Osteoblast (primary cell): ENCODE data around the gene HIPK4. TPM values are rescaled to one million over a fixed set of nuclear protein-coding genes. Genes with fewer than 3 reads are reported as not detected.

Source experiments
- DNase-seq: peaks from one replicate; pipeline ENCODE4 v3.0.0; 2011; ENCODE audit warnings: low spot score, mixed read lengths; ENCODE audit not compliant: insufficient read length; ENCODE audit errors: missing footprints
- H2AFZ ChIP-seq: 2 replicates; pipeline ENCODE4 v1.6.0; 2011; ENCODE audit warnings: mild to moderate bottlenecking, low read length
- H3K27ac ChIP-seq: 2 replicates; pipeline ENCODE4 v1.5.1; 2011; ENCODE audit warnings: mild to moderate bottlenecking, low read depth, low read length, moderate library complexity
- H3K27me3 ChIP-seq: 2 replicates; pipeline ENCODE4 v1.6.0; 2012; ENCODE audit warnings: mild to moderate bottlenecking, control low read depth, inconsistent platforms, low read length, moderate library complexity; ENCODE audit not compliant: insufficient read depth
- H3K36me3 ChIP-seq: 2 replicates; pipeline ENCODE4 v1.5.1; 2011; ENCODE audit warnings: mild to moderate bottlenecking, low read length, control low read depth, moderate library complexity; ENCODE audit not compliant: insufficient read depth
- H3K4me1 ChIP-seq: 2 replicates; pipeline ENCODE4 v1.5.1; 2011; ENCODE audit warnings: mild to moderate bottlenecking, low read length, control low read depth, moderate library complexity; ENCODE audit not compliant: insufficient read depth
- H3K4me2 ChIP-seq: 2 replicates; pipeline ENCODE4 v1.6.0; 2011; ENCODE audit warnings: mild to moderate bottlenecking, low read length; ENCODE audit not compliant: insufficient read depth
- H3K4me3 ChIP-seq: fragments of 200-600 bp; sonication (generic); 3 replicates; pipeline ENCODE4 v1.5.1; 2012; ENCODE audit warnings: mild to moderate bottlenecking, low read length, inconsistent platforms; ENCODE audit not compliant: insufficient read depth
- H3K79me2 ChIP-seq: 2 replicates; pipeline ENCODE4 v1.6.0; 2012; ENCODE audit warnings: mild to moderate bottlenecking, low read length, control low read depth, inconsistent platforms; ENCODE audit not compliant: insufficient read depth
- H3K9me3 ChIP-seq: 2 replicates; pipeline ENCODE4 v1.5.1; 2011; ENCODE audit warnings: low read depth, low read length, control low read depth
- H4K20me1 ChIP-seq: 2 replicates; pipeline ENCODE4 v1.6.0; 2012; ENCODE audit warnings: mild to moderate bottlenecking, low read length, control low read depth; ENCODE audit not compliant: insufficient read depth
- CTCF ChIP-seq: IDR thresholded peaks from 2 replicates; pipeline ENCODE4 v1.5.1; 2011; ENCODE audit warnings: mild to moderate bottlenecking, low read depth, low read length, moderate library complexity; ENCODE audit errors: extremely low read depth
- total RNA-seq: library from RNA; depleted of rRNA; stranded (reverse); fragments of >200 nt; gene quantifications from 2 replicates; pipeline ENCODE4 v1.2.3, GENCODE V29; 2012

HIPK4 gene
- total RNA-seq, 1 donor, result 0.36 TPM

- TF ChIP-seq CTCF, result no peak
- Histone ChIP-seq H3K4me1 (peaks cover 4% of the 10 kb centered on the region), H3K4me3 (no peak overlapping the region), H3K4me2 (no peak overlapping the region), H3K27ac (no peak overlapping the region), H4K20me1 (no peaks in the 10 kb centered on the region), H3K9me3 (no peaks in the 10 kb centered on the region), H2AFZ (no peak overlapping the region), H3K27me3 (no peaks in the 10 kb centered on the region), H3K36me3 (no peaks in the 10 kb centered on the region), H3K79me2 (no peaks in the 10 kb centered on the region)
- DNase-seq, result peak; percentile 74
These were observed 18.0 kb upstream of the HIPK4 start for GRCh38 chr19:40407714-40408597.

GRCh38 chr19:40403262-40403984 is 13.4 kb upstream of the HIPK4 start:
- peak; percentile 100 for DNase-seq
- TF ChIP-seq CTCF, result no peak
- Histone ChIP-seq H3K79me2 (no peaks in the 10 kb centered on the region), H3K27me3 (no peaks in the 10 kb centered on the region), H3K9me3 (no peaks in the 10 kb centered on the region), H2AFZ (peak overlapping the region; percentile 86), H3K4me1 (peaks cover 5% of the 10 kb centered on the region), H4K20me1 (no peaks in the 10 kb centered on the region), H3K27ac (no peak overlapping the region), H3K4me2 (peak overlapping the region; percentile 84), H3K36me3 (no peaks in the 10 kb centered on the region), H3K4me3 (peak overlapping the region; percentile 74)

- DNase-seq, result peak; percentile 31
- Histone ChIP-seq H3K27me3 (no peaks in the 10 kb centered on the region), H3K9me3 (no peaks in the 10 kb centered on the region), H3K4me1 (peaks cover 5% of the 10 kb centered on the region), H3K4me3 (no peak overlapping the region), H3K36me3 (no peaks in the 10 kb centered on the region), H3K79me2 (no peaks in the 10 kb centered on the region), H2AFZ (no peak overlapping the region), H3K27ac (no peak overlapping the region), H4K20me1 (no peaks in the 10 kb centered on the region), H3K4me2 (no peak overlapping the region)
- no peak for TF ChIP-seq CTCF
These were observed 10.6 kb upstream of the HIPK4 start for GRCh38 chr19:40400559-40400958.
